ENCODE measurements around the gene DCLK3. TPM values are rescaled to one million over a fixed set of nuclear protein-coding genes. Genes with fewer than 3 reads are reported as not detected.

Gene DCLK3
- total and polyA plus RNA-seq, 2 of the 8 experiments (the other 6 are each of a cell fraction or from before 2014, with no cell fraction given): 0.27 to 0.63 TPM

DNA sequence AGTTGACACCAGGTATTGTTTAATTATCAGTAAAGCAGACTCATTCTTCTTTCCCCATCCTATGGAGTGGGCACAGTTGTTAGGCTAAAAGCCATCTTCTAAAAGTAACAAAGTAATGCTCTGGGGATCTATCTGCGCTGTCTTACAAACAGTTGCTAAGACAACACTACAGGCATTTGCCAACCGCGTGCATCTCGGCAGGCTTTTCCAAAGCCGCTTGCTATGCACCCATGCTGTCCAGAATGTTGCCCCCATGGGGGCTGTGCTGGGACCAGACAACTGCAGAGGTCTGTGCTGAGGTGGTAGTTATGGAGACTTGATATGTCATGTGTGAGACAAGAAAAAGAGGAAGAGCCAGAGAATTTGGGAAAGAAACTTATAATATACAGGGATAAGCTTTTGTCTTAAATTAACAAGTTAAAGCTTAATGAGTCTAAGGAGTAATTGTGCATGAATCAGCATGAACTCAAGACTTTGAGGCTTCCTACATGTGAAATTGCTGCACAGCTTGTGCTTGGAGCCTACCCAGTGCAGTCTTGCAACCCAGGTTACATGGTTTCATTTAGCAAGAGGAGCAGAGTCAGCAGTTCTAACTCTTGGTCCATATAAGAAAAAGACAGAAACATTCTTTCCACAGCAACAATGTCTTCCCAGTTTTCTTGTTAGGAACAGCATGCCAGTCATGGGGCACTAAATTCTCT, 38.9 kb upstream of the DCLK3 start:
- Histone ChIP-seq H2BK120ac (replicated peaks; ENCODE audit: low read depth, low read length) (no peak overlapping the region), H3K9me3 (ENCODE audit: insufficient read depth in 2 of 2, low read depth in 1 of 2, low read length in 1 of 2) (no peaks in the 10 kb centered on the region), H3K27ac (ENCODE audit: low read depth, low read length) (no peak overlapping the region), H3K79me1 (ENCODE audit: low read depth, low read length) (no peaks in the 10 kb centered on the region), H3K4me2 (ENCODE audit: insufficient read depth in 1 of 2, low read depth in 2 of 2, low read length in 2 of 2) (no peak overlapping the region), H2AFZ (ENCODE audit: low read length) (no peak overlapping the region), H4K20me1 (replicated peaks in 1 of 2; ENCODE audit: control insufficient read depth in 1 of 2, insufficient read depth in 2 of 2, low read length in 2 of 2) (no peaks in the 10 kb centered on the region), H4K8ac (ENCODE audit: extremely low read depth, insufficient read depth, low read length) (no peak overlapping the region), H2BK5ac (ENCODE audit: low read depth, low read length) (no peak overlapping the region), H3K23me2 (ENCODE audit: low read depth, low read length) (no peaks in the 10 kb centered on the region), H3K4ac (replicated peaks; ENCODE audit: insufficient read length, low read depth, low read length) (no peak overlapping the region), H3K79me2 (ENCODE audit: control insufficient read depth in 1 of 2, insufficient read depth in 2 of 2, low read length in 2 of 2) (no peaks in the 10 kb centered on the region), H3K4me3 (ENCODE audit: extremely low read depth in 1 of 4, insufficient read depth in 2 of 4, low read depth in 3 of 4, low read length in 4 of 4) (no peak overlapping the region), H3K14ac (ENCODE audit: insufficient read length) (no peak overlapping the region), H3K9ac (replicated peaks in 1 of 4; ENCODE audit: extremely low read depth in 1 of 4, low read depth in 3 of 4, low read length in 3 of 4) (no peak overlapping the region), H3K36me3 (ENCODE audit: control insufficient read depth in 2 of 4, insufficient read depth in 4 of 4, low read length in 3 of 4) (no peaks in the 10 kb centered on the region), H2AK5ac (ENCODE audit: low read depth, low read length) (no peak overlapping the region), H3K18ac (ENCODE audit: extremely low read depth, low read length) (no peak overlapping the region), H3K23ac (ENCODE audit: insufficient read length) (no peak overlapping the region), H3K4me1 (replicated peaks in 1 of 4; ENCODE audit: control insufficient read depth in 3 of 4, insufficient read depth in 4 of 4, low read length in 3 of 4) (peaks cover 0 to 5% (median 2%) of the 10 kb centered on the region in 4 experiments; a peak in 3 of 7 replicates), H4K5ac (ENCODE audit: insufficient read length, low read depth, low read length) (no peak overlapping the region), H2BK15ac (ENCODE audit: low read length) (no peak overlapping the region), H3K56ac (replicated peaks; ENCODE audit: insufficient read length, low read depth, low read length) (no peak overlapping the region), H3K27me3 (replicated peaks in 1 of 4; ENCODE audit: control insufficient read depth in 3 of 4, extremely low read depth in 1 of 4, insufficient read depth in 3 of 4, low read length in 3 of 4) (no peaks in the 10 kb centered on the region), H2BK12ac (ENCODE audit: low read depth, low read length) (no peak overlapping the region), H4K91ac (replicated peaks; ENCODE audit: insufficient read length, low read length) (no peak overlapping the region), H2BK20ac (ENCODE audit: low read length) (no peak overlapping the region)
- ChIA-PET POLR2A (ENCODE audit: partially characterized antibody) (no interaction called here), CTCF (ENCODE audit: partially characterized antibody) (interaction anchor here (1.0 to 7.4 kb wide), 6 partner anchors 9 to 155 kb away, joined by 3 to 60 read pairs (median 6); no protein-coding TSS in a partner anchor)
- TF ChIP-seq CREB1 (IDR thresholded peaks at IDR 0.05) (no peak), BCL11A (IDR thresholded peaks at IDR 0.05; ENCODE audit: low read depth in 2 of 2, low read length in 2 of 2) (no peak), BRCA1 (IDR thresholded peaks at IDR 0.05; ENCODE audit: low read depth, low read length) (no peak), EZH2 (IDR thresholded peaks at IDR 0.05; ENCODE audit: low read depth, low read length, severe bottlenecking) (no peak), SP4 (IDR thresholded peaks at IDR 0.05; ENCODE audit: low read length) (no peak), HDAC6 (IDR thresholded peaks at IDR 0.05; ENCODE audit: low read depth, low read length) (no peak), EP300 (IDR thresholded peaks at IDR 0.05; ENCODE audit: borderline replicate concordance in 1 of 2, low read depth in 2 of 2, low read length in 2 of 2) (no peak)
- no peak for DNase-seq (ENCODE audit: low read depth in 1 of 2, low spot score in 2 of 2)
- 74% methylated on average over 5 of the region's 5 CpGs; no CpG with 5 or more reads in 1 of the 2 experiments for WGBS, 2 experiments (ENCODE audit: extremely low coverage in 1 of 2, insufficient coverage in 1 of 2, insufficient read length in 1 of 2, insufficient replicate concordance in 2 of 2, low coverage in 1 of 2, low lambda C conversion rate in 2 of 2, missing lambda C conversion rate in 1 of 2)
- FAIRE-seq: no peak
